Peyer's patch (tissue), 4 donors: ENCODE measurements around the gene TPPP.

Source experiments
- CTCF ChIP-seq, 6 experiments: fragments of 450-650 bp in 4 of 6; fragments of 200-600 bp in 2 of 6; sonication (generic) in 1 of 6; IDR thresholded peaks; one replicate each; pipeline ENCODE4 v1.5.1; 2017 to 2019; ENCODE audit warnings: antibody characterized with exemption in 6 of 6, mild to moderate bottlenecking in 3 of 6, moderate library complexity in 1 of 6
- POLR2A ChIP-seq, 2 donors: fragments of 450-650 bp; IDR thresholded peaks; one replicate each; pipeline ENCODE4 v1.5.1; 2017; ENCODE audit warnings: antibody characterized with exemption in 2 of 2, mild to moderate bottlenecking in 2 of 2, moderate library complexity in 2 of 2

- TF ChIP-seq CTCF (IDR thresholded peaks at IDR 0.05), result no peak
- TF ChIP-seq POLR2A (IDR thresholded peaks at IDR 0.05), result no peak
These were observed 40.3 kb downstream of the TPPP start for GRCh38 chr5:652773-653350.
